ENCODE measurements around the gene NYNRIN.

Gene NYNRIN

DNA sequence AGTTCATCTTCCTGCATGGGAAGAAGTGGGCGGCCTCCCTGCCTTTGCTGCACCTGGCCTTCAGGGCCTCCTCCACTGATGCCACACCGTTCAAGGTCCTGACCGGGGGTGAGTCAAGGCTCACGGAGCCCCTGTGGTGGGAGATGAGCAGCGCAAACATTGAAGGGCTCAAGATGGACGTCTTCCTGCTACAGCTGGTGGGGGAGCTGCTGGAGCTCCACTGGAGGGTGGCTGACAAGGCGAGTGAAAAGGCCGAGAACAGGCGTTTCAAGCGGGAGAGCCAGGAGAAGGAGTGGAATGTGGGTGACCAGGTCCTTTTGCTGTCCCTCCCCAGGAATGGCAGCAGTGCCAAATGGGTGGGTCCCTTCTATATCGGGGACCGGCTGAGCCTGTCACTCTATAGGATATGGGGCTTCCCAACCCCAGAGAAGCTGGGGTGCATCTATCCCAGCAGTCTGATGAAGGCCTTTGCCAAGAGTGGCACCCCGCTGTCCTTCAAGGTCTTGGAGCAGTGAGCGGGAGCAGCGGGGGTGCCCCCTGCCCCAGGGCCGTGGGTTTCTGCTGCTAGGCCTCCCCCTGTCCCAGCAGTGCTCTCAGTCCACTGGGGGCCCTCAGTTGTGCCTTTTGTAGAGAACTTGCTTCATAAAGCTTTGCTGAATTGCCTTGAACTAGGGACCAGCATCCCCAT lies 18.3 kb downstream of the NYNRIN start:
- no peak for DNase-seq

DNA sequence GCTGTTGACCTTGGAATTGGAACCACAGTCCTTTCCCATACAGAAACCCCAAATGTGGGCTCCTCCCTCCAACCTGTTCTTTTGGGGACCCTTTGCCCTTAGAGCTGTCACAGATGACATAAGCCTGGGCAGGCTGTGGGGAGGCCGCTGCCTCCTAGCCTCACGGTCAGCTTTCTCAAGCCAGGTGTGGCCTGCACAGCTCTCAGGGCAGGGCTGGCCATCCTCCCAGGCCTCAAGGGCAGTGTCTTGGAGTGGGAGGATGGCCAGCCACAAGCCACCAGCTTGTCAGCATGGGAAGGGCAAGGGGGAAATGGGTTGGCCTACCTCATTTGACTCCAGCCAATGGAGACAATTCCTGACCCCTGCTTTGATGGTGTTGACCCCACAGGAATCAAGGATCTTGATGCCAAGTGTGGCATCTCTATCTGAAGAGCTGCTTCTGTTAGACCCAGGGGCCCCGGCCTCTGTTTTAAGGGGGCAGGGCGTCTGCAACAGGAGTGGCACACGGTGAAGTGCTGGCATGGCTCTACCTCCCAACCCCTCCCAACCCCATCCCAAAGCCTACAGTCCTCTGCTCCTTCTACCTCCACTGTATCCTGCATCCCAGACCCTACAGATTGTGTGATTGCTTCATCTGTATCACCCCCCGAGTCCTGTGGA lies 19.2 kb downstream of the NYNRIN start:
- DNase-seq = no peak

DNA sequence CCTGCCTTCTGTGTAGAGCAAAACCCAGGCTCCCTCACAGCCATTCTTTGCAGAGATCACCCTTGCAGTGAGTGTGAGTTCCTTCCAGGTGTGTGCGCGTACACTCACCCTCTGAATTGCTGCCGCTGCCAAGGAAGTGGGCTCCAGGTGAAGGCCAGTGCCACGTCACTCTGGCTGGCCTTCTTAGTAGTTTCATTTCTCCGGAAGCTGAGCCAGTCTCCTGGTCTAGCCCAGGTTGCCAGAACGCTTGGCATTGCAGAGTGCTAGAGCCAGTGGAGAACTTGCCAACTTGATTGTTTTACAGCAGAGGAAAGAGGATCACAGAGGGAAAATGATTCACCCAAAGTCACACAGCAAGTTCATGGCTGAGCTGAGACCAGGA lies 19.7 kb downstream of the NYNRIN start:
- DNase-seq = no peak

DNA sequence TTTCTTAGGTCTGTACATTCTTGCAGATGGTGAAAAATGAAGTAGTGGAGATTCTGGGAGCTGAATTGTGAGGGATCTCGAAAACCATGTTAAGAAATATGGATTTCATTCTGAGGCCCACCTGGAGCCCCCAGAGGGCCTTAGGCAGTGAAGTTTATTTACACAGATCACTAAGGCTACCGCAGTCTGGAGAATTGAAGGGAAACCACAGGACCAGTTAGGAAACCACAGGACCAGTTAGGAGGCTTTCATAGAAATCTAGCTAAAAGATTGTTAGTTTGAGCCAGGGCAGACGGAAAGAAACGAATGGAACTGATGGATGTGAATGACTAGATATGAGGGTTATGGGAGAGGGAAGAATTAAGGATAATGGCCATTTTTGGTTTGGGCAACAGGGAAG lies 23.5 kb downstream of the NYNRIN start:
- DNase-seq = peak; percentile 24

DNA sequence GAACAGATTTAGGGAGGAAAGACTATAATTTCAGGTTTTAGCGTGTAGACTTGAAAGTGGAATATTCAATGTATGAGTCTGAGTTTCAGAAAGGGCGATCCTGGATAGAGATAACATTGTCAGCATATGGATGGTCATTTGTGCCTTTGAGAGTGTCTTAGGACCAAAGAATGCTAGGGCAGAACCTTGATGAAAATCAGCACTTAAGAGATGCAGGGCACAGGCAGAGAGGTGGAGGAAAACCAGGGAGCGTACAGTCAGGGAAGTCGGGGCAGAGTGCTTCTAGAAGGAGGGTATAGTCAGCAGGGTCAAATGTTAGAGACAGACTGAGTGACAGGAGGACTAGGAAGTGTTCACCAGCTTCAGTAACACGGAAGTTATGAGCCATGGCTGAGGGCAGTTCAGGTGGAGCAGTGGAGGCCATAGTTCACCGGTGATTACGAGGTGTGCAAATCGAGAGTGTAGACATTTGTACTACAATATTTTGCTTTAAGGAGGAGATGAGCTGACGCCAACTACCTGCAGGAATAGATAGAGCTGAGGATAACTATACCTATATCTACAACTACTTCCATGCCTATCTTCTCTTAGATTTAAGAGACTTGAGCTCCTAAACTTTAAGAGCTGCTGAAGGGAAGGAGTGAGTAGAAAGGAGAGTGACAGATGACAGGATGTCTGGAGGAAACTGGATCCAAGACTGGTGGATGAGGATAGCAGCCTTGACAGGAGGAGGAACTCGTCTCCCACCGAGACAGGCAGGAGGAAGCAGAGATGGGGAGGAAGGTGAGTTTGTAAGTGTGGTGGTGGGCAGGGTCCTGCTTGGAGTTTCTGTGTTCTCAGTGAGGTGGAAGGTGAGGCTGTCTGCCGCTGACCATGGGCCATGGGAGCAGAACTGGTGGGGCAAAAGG lies 24.1 kb downstream of the NYNRIN start:
- DNase-seq = no peak

DNA sequence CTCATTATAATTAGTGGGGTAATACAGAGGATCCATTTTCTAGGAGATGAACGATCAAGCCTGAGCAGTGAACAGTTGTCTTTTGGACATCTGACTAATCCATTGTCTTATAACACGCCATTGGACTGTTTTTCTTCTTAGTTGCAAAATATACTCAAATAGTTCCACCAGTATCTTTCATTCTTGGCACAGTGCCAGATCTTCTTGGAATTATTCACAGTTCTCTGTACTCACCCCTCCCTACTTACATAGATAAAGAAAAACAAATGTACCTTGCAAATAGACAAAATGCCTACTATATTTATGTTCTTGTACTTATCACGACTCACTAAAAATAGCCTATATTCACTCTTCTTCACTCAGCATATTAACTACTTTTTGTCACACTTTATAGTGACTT lies 26.9 kb downstream of the NYNRIN start:
- peak; percentile 67 for DNase-seq

DNA sequence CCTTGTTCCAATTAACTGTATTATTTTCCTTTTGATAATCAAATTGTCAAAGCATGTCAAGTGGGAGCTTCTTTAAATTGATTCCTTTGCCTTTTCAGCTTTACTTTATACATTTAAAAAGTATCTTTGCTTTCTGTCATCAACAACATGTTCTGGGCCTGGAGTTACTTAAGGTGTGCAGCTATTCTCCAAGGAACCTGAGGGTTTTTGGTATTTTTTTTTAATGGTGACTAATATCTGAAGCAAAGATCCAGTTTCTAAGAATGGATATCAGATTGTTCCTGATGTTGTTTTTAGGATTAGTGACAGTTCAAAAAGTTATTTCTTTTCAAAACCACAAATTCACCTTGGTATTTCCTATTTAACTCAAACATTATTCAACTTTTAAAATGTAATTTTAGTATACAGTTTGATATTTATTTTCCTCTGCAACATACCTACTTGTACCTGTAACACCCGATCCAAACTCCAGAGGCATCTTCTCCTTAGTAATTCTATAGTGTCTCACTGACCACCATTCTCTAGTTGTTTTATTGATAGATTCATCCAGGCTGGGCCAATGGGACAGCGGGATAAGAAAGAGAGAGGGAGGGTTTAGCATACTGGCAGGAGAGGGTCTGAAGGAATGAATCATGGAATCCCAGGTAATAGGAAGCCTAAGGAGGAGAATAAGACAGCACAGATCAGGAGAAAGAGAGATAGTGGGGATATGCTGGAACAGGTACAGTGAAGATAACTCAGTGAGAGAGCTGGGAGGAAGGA lies 27.5 kb downstream of the NYNRIN start:
- no peak for DNase-seq

DNA sequence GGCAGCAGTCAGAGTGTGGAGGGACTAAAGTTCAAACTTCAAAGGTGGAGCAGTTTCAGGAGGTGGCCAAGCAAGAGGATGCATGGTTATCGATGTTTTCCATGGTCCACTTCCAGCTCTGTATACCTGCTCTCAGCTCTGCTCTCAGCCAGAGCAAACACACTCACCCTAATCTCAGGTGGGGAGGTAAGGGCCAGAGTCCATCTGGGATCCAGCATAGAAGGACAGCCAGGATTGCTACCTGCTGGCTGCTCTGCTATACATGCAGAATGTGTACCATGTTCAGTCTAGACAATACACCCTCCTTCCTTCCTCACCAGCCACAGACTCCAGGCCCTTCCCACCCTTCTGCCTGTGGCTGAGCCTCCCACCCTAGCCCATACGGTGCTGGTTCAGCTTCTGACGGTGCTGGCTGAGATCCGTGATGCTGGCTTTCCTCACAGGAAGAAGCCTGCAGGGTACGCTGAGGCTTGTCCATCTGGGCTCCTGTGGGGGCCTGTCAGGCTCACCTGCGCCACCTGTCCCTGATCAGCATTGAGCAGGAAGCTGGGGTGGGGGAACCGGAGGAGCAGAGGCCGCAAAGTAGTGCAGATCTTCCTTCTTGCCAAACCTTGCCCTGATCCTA lies 28.2 kb downstream of the NYNRIN start:
- no peak for DNase-seq

DNA sequence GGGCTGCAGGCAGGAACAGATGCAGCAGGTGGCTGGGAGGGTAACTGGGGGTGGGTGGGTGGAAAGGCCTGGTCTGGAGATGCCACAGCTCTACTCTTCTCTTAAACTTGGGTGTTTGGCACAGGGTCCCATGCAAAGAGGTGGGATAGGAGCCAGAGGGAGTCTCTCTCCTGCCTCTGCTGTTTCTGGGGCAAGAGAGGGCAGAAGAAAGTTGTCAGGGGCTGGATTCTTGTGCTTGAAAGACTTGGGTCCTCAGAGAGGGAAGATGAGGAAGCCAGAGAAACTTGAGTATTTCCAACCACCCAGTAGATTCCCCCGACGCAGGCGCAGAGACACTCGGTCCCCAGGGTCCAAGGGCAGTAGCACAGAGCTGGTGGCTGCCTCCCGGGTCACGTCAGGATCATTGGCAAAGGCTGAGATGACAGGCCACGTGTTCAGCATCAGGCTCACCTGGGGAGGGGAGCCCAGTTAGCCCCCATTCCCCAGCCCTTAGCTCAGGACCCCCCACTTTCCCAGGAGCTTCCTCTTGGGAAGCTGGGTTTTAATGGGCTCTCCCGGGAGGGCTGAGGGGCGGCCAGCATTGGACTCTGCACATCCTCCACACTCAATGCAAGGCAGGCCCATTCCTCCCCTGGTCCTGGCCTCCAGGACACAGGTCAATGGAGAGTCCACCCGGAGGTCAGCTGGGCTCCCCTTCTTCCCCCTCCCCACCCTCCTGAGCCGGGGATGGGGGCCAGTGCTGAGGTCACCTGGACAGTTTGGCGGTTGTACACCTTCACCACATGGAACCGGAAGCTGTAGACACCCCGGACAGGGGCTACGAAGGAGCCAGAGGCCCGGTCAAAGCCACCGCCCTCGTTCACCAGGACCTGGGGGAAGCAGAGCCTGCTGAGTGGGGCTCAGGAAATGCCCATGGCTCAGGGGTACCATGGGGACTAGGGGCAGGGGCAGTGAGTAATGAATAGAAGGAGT lies 29.0 kb downstream of the NYNRIN start:
- no peak for DNase-seq

DNA sequence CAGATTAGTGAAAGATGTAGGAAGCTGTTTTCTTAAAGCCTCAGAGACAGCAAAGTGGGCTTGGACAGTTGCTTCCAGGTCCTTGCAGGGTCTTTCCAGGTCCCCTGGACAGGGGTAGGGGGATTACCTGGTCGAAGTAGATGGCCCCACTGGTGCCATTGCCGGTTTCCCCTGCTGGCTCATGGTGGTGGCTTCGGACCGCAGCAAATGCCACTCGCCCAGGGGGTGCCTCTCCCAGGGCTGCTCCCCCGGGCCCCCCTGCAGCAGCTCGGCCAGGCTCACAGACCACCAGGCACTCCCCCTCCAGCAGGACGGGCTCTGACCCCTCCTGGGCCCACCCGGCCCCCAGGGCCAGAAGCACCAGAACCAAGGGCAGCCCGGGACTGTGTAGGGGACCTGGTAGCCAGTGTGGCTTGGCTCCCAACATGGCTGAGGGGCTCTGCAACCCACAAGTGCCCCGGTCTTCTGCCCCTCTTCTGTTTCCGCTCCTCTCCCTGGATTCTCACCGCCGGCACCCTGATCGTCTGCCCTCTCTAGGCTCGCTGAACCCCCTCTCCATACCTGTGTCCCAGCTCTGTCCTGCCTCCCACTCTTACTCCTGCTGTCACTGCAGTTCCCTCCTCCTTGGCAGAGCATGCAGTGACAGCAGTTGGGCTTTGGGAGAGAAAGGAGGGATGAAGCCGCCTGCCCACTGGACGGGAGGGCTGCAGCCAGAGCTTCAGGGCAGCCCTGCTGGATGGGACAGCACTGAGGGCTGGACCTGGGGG lies 30.0 kb downstream of the NYNRIN start:
- no peak for DNase-seq

DNA sequence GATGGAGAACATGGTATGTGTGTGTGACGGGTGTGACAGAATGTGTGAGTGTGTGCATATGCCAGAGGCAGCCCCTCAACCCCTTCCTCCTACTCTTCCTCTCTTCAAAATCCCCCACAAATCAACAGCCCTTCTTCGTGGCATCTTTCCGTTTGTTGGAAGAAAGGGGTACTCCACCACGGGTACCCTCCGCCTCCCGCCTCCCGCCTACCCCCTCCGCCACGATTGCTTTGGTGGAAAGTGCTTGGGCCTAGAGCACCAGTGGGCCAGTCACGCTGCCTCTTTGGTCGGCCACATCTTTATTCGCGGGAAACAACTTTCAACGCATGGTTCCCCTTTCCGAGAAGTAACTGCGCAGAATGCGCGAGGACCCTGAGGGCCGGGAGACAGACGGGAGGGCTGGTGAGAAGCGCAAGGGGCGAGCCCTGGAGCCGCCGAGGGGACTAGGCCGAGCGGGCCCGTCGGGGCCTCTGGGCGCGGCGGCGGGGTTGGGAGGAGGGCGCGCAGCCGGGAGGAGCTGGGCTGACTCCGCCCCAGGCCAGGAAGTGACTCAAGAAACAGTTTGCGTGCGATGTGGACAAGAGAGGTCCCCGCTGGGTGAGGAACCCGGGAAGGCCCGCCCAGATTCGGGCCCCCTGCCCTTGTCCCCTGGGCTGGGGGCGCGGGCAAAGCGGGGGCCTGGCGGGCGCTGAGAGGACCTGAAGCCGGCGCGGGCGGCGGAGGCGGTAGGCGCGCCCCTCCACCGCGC lies 30.8 kb downstream of the NYNRIN start, which contains the start of the genes CBLN3 and KHNYN:
Gene CBLN3, minus strand, starts transcription at position 274 of the 748 bp plus-strand sequence. CDS start 614 bp downstream, outside the sequence.
Gene KHNYN, plus strand, starts transcription at position 560 of the 748 bp plus-strand sequence. CDS start 777 bp downstream, outside the sequence.
- DNase-seq = peak; percentile 91

DNA sequence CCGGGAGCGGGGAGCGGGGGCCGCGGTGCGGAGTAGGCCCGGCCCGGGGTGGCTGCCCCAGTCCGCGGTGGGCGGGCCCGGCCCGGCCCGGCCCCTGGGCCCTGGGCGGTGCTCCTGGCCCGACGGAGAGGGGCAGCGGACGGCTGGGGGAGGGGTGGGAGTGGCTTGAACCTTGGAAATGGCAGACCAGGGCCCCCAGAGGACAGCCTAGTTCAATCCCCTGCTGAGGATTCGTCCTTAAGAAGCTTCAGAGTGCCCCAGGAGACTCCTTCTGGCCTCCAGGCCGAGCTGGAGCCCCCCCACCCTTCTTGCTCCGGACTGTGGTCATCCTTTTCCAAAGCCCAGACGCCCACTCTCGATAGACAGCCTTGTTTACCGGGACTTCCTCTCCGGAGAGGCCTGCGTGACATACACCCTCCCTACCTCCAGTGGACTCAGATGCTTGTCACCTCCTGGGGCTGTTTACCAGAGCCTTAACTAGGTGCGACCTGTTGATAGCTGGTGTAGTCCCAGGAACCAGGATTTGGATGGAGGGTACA lies 31.4 kb downstream of the NYNRIN start:
- DNase-seq = peak; percentile 55

DNA sequence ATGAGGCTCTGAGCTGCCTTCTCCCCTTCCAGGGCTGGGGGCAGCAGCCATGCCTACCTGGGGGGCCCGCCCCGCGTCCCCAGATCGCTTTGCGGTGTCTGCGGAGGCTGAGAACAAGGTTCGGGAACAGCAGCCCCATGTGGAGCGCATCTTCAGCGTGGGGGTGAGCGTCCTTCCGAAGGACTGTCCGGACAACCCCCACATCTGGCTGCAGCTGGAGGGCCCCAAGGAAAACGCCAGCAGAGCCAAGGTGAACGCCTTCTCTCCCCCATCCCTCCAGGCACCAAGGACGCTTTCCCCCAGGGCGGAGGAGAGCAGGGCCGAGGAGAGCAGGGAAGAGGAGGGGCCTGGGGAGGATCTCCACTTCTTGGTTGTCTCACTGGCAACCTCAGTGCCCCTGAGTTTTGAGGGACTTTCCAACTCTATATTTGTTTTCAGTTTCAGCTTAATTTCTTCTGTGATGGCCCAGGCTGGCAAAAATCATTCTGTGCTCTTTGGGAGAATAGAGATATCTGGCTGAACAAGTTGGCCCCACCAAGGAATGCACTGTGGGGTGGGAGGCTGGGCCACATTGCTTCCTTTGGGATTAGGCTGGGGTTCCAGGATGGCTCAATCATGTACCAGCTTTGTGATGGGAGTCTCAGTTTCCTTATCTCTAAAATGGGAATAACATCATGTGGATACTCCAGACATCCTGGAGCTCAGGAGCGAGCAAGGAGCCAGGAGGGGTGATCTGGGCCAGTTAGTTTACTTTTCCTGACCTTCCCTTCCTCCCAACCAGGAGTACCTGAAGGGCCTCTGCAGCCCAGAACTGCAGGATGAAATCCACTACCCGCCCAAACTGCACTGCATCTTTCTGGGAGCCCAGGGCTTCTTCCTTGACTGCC lies 32.1 kb downstream of the NYNRIN start:
- peak; percentile 74 for DNase-seq

DNA sequence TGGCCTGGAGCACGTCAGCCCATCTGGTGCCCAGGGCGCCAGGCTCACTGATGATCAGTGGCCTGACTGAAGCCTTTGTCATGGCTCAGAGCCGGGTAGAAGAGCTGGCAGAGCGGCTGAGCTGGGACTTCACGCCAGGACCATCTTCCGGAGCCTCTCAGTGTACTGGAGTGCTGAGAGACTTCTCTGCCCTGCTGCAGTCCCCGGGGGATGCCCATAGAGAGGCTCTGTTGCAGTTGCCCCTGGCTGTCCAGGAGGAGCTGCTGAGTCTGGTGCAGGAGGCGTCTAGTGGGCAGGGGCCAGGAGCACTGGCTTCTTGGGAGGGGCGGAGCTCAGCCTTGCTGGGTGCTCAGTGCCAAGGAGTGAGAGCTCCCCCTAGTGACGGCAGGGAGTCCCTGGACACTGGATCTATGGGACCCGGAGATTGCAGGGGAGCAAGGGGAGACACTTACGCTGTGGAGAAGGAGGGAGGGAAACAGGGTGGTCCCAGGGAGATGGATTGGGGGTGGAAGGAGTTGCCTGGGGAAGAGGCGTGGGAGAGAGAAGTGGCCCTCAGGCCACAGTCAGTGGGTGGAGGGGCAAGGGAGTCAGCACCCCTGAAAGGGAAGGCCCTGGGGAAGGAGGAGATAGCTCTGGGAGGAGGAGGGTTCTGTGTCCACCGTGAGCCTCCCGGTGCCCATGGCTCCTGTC lies 32.9 kb downstream of the NYNRIN start:
- peak; percentile 89 for DNase-seq

DNA sequence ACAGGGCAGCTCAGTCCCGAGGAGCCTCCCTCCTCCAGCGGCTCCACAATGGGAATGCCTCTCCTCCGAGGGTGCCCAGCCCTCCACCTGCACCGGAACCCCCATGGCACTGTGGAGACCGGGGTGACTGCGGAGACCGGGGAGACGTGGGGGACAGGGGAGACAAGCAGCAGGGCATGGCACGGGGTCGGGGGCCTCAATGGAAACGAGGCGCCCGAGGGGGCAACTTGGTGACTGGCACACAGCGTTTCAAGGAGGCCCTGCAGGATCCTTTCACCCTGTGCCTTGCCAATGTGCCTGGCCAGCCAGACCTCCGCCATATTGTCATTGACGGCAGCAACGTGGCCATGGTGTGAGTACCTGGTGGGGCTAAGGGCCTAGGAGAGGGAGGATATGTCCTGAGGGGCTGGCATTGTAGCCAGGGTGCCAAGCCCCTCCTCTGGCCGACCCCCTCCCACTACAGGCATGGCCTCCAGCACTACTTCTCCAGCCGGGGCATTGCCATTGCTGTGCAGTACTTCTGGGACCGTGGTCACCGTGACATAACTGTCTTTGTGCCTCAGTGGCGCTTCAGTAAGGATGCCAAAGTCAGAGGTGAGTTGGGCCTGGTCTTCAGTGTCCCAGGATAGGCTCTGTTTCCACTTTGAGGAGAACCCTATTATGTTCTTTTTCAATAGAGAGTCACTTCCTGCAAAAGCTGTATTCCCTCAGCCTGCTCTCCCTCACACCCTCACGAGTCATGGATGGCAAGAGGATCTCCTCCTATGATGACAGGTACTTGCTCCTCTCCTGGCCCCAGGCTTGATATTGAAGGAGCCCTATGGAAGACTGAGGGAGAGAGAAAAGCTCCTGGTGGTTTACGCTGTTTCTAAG lies 33.7 kb downstream of the NYNRIN start:
- no peak for DNase-seq

DNA sequence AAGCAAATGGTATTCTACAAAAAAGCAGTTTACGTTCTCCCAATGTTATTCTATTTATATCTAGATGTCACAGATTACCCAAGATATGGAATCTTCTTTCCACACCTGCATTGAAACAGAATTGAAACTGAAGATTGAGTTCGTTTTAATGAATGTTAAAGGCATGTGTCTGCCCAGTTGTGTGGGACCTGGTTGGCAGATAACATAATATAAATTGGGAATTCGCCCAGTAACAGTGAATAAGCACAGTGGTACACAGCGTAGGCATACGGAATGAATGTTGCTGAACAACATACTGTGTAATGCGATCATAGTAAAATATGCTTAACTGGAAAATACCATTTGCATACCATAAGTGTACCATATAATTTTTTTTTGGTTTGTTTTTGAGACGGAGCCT lies 35.2 kb downstream of the NYNRIN start:
- DNase-seq = no peak

All from CD4-positive, alpha-beta T cell treated with Interleukin-4 for 4 hours (primary cell).